ENCODE measurements around the gene VAV2.
"Not testable (repeated sequence)": the region's sequence is repeated elsewhere in the genome, so short reads cannot be mapped to it uniquely, and the experiment has no call there.

Gene VAV2

DNA sequence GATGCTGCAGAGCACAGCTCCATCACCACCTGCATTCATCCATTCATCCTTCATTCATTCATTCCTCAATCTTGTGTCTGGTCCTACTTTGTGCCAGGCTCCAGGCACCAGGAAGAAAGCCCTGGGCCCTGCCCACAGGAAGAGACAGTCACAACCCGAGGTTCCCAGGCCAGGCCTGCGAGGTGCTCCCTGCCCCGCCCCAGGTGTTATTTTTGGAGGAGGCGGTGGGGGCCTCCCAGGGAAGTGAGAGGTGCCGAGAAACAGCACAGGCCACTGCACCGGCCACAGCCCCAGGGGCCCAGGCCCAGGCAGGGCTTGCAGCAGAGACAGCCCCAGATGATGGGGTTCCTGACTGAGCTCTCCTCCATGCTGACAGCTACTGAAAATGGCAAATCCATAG is 33.4 kb downstream of the VAV2 start:
- TF ChIP-seq, protein P1, sequence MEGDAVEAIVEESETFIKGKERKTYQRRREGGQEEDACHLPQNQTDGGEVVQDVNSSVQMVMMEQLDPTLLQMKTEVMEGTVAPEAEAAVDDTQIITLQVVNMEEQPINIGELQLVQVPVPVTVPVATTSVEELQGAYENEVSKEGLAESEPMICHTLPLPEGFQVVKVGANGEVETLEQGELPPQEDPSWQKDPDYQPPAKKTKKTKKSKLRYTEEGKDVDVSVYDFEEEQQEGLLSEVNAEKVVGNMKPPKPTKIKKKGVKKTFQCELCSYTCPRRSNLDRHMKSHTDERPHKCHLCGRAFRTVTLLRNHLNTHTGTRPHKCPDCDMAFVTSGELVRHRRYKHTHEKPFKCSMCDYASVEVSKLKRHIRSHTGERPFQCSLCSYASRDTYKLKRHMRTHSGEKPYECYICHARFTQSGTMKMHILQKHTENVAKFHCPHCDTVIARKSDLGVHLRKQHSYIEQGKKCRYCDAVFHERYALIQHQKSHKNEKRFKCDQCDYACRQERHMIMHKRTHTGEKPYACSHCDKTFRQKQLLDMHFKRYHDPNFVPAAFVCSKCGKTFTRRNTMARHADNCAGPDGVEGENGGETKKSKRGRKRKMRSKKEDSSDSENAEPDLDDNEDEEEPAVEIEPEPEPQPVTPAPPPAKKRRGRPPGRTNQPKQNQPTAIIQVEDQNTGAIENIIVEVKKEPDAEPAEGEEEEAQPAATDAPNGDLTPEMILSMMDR (IDR thresholded peaks at IDR 0.05; ENCODE audit: low read depth, low read length, missing control alignments) = no peak
- peak overlapping the region; percentile 48 for H3K4me3 ChIP-seq (ENCODE audit: low read depth, low read length)
- DNase-seq (ENCODE audit: low read depth) = no peak

DNA sequence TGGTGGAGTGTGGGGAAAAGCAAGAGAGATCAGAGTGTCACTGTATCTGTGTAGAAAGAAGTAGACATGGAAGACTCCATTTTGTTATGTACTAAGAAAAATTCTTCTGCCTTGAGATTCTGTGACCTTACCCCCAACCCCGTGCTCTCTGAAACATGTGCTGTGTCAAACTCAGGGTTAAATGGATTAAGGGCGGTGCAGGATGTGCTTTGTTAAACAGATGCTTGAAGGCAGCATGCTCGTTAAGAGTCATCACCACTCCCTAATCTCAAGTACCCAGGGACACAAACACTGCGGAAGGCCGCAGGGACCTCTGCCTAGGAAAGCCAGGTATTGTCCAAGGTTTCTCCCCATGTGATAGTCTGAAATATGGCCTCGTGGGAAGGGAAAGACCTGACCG is 34.4 kb downstream of the VAV2 start:
- not testable (repeated sequence) for DNase-seq (ENCODE audit: low read depth); H3K4me3 ChIP-seq (ENCODE audit: low read depth, low read length)

DNA sequence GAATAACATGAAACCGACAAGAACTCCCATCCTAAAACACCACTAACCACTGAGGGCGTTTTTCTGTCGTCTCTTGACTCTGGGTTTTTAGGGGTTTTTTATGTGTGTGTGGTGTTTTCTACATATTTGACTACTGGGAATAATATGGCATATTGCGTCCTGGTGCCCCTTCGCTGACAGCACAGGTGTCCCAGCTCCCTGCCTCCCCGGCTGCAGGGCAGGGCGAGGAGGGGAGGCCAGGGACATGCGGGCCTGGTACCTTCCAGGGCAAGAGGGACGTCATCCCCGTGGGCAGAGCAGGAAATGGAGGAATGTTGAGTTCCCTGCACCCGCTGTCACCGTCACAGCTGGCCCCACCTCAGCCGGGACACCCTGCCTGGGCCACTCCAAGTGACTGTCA is 34.8 kb downstream of the VAV2 start:
- H3K4me3 ChIP-seq (ENCODE audit: low read depth, low read length) = peak overlapping the region; percentile 62
- no peak for DNase-seq (ENCODE audit: low read depth)
- TF ChIP-seq, protein P1 (IDR thresholded peaks at IDR 0.05; ENCODE audit: low read depth, low read length, missing control alignments) = no peak

DNA sequence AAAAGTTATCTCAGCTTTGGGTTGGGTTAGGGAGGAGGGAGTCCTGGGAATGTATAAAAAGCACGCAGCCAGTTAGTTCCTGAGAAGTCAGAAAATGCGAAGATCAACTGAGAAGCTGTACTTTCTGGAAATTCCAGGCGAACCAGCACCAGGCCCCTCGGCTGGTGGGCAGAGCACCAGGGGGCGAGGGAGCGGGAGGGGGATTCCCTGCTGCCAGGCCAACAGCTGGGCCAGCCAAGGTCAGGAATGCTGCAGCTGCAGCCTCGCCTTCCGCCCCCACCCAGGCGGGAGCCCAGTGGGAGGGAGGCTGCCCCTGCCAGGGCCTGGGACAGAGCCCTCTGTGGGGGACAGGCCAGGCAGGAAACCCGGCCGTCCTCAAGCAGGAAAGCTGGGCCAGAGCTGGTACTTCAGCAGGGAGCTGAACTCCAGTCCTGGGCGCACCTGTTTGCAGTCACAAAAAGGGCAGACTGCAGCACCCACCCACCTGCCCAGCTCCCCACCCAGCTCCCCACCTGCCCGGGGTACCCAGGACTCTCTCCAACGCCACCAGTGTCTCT is 35.5 kb downstream of the VAV2 start:
- no peak for DNase-seq (ENCODE audit: low read depth)
- TF ChIP-seq, protein P1 (IDR thresholded peaks at IDR 0.05; ENCODE audit: low read depth, low read length, missing control alignments) = no peak
- peak overlapping the region; percentile 62 for H3K4me3 ChIP-seq (ENCODE audit: low read depth, low read length)

DNA sequence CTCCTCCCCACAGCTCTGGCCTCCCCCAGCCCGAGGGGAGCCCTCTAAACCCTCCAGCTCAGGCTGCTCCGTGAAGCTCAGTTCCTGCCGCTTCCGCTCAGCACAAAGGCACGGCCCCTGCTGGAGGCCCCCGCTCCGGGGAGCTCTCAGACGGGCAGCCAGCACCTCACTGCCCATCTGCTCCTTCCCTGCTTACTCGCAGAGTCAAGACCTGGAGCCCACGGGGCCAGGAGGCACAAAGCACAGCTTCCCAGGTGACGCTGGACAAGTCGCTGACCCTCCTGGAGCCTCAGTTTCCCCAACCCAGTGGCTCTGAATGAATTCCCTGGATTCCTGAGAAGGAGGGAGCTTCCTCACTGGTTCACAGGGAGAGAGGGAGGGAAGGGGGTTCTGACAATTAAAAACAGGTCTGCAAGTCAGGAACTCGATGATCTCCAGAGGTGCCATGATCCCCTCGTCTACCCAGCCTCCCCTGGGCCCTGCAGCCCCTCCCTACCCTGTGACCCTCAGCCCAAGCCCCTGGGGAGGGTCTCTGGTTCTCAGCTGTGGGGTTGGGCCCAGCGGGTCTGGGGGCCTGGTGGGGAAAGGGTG is 36.2 kb downstream of the VAV2 start:
- no peak for DNase-seq (ENCODE audit: low read depth)
- TF ChIP-seq, protein P1 (IDR thresholded peaks at IDR 0.05; ENCODE audit: low read depth, low read length, missing control alignments) = peak; percentile 12
- peak overlapping the region; percentile 62 for H3K4me3 ChIP-seq (ENCODE audit: low read depth, low read length)

DNA sequence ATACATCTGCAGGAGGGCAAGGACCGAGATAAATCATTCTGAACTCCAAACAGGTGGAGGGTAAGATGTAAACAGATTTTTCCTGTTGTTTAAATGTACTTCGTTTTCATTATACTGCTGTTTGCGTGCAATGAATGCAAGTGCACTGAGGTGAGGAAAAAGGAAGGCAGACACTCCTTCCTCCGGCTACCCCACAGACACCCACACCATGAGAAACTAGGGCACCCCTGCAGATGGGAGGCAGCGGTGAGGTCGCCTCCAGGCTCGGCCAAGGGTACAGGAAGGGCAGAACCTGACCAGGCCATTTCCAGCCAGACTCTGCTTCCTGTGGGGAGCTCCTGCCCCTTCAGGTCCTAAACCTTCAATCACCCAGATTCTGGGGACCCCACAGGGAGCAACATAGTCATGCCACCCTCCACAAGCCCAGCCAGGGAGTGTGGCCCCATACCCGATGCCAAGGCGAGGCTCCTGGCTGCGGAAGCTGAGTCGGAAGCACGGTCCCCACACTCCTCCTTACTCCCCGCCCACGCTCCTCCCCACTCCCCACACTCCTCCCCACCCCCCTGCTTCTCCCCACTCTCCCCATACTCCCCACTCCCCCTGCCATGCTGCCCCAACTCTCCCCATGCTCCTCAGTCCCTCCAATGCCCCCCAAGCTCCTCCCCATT is 37.1 kb downstream of the VAV2 start:
- no peak for DNase-seq (ENCODE audit: low read depth)
- peak overlapping the region; percentile 51 for H3K4me3 ChIP-seq (ENCODE audit: low read depth, low read length)
- TF ChIP-seq, protein P1 (IDR thresholded peaks at IDR 0.05; ENCODE audit: low read depth, low read length, missing control alignments) = no peak

DNA sequence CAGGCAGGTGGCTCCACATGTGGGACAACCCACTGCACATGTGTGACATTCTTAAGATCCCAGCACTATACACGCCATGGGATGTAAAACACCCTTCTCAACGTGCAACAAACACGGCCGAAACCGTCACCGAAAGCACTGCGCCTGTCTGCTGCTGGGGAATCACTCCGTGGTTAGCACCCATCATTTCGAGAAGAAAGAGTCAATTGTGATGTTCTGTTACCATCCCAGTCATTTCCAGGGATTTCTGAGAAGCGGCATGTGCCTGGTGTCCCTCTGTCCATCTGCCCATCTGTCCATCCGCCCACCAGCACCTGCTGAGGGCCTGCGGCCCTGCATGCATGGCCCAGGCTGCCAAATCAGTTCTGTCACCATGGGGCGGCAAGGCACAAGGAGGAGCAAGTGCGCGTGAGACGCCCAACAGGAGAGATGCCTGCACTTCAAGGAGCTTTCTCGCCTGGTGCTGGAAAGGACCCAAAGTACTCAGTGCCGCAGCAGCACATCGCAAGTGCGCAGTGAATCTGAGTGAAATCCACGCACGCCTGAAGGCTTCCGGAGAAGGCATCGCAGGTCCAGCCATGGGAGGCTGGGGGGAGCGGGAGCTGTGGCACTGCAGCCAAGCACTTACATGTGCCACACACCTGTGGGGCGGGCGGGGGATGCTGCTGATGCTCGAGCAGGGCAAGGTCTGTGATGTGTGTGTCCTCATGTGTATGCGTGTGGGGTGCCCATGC is 38.0 kb downstream of the VAV2 start:
- DNase-seq (ENCODE audit: low read depth) = peak; percentile 83
- TF ChIP-seq, protein P1 (IDR thresholded peaks at IDR 0.05; ENCODE audit: low read depth, low read length, missing control alignments) = no peak
- peak overlapping the region; percentile 51 for H3K4me3 ChIP-seq (ENCODE audit: low read depth, low read length)
